ENCODE measurements around the gene PHRF1.
"Not testable (repeated sequence)": the region's sequence is repeated elsewhere in the genome, so short reads cannot be mapped to it uniquely, and the experiment has no call there.

PHRF1 gene

GRCh38 chr11:635945-636510 lies 59.8 kb downstream of the PHRF1 start:
- no peak for DNase-seq (ENCODE audit: low read depth in 2 of 2)

- no peak for DNase-seq (ENCODE audit: low read depth in 2 of 2)
These were observed 60.5 kb downstream of the PHRF1 start, which contains the start of gene DRD4 for GRCh38 chr11:636511-637332. TSS of gene DRD4 (plus strand) at chr11:637269. CDS start at chr11:637305, 36 bp downstream.

GRCh38 chr11:637333-637592 lies 61.0 kb downstream of the PHRF1 start:
- DNase-seq (ENCODE audit: low read depth in 2 of 2), result no peak

GRCh38 chr11:637593-638521 lies 61.6 kb downstream of the PHRF1 start:
- no peak for DNase-seq (ENCODE audit: low read depth in 2 of 2)

GRCh38 chr11:638631-639331 lies 62.5 kb downstream of the PHRF1 start:
- no peak for DNase-seq (ENCODE audit: low read depth in 2 of 2)

- no peak for DNase-seq (ENCODE audit: low read depth in 2 of 2)
These were observed 63.2 kb downstream of the PHRF1 start for GRCh38 chr11:639332-639955.

- no peak for DNase-seq (ENCODE audit: low read depth in 2 of 2)
These were observed 63.9 kb downstream of the PHRF1 start for GRCh38 chr11:640021-640706.

GRCh38 chr11:641806-642370 lies 65.6 kb downstream of the PHRF1 start:
- no peak for DNase-seq (ENCODE audit: low read depth in 2 of 2)

GRCh38 chr11:643366-643765 lies 67.1 kb downstream of the PHRF1 start:
- DNase-seq (ENCODE audit: low read depth in 2 of 2), result no peak

- no peak for DNase-seq (ENCODE audit: low read depth in 2 of 2)
These were observed 67.8 kb downstream of the PHRF1 start for GRCh38 chr11:643849-644738.

GRCh38 chr11:645536-645935 lies 69.3 kb downstream of the PHRF1 start:
- DNase-seq (ENCODE audit: low read depth in 2 of 2), result no peak

- no peak for DNase-seq (ENCODE audit: low read depth in 2 of 2)
These were observed 69.9 kb downstream of the PHRF1 start for GRCh38 chr11:646214-646613.

- not testable (repeated sequence) for DNase-seq (ENCODE audit: low read depth in 2 of 2)
These were observed 71.4 kb downstream of the PHRF1 start for GRCh38 chr11:647672-648158.

- no peak for DNase-seq (ENCODE audit: low read depth in 2 of 2)
These were observed 74.2 kb downstream of the PHRF1 start for GRCh38 chr11:650482-650881.

GRCh38 chr11:653136-653535 lies 76.9 kb downstream of the PHRF1 start:
- DNase-seq (ENCODE audit: low read depth in 2 of 2), result not testable (repeated sequence)

GRCh38 chr11:653837-654236 lies 77.6 kb downstream of the PHRF1 start:
- no peak for DNase-seq (ENCODE audit: low read depth in 2 of 2)

GRCh38 chr11:654444-654843 lies 78.2 kb downstream of the PHRF1 start:
- not testable (repeated sequence) for DNase-seq (ENCODE audit: low read depth in 2 of 2)

- DNase-seq (ENCODE audit: low read depth in 2 of 2), result no peak
These were observed 78.9 kb downstream of the PHRF1 start for GRCh38 chr11:655036-655726.

GRCh38 chr11:656426-656825 lies 80.2 kb downstream of the PHRF1 start:
- no peak for DNase-seq (ENCODE audit: low read depth in 2 of 2)

All from stimulated activated CD8-positive, alpha-beta memory T cell treated with anti-CD3 and anti-CD28 coated beads, Interleukin-7, amount 100 ng/mL, for 1 hour (primary cell).